Mucosa of gallbladder (tissue), 1 donor: ENCODE measurements around the gene PITX2. TPM values are rescaled to one million over a fixed set of nuclear protein-coding genes. Genes with fewer than 3 reads are reported as not detected.
A peak's percentile ranks its signal among the peaks of the same experiment; 100 is the strongest.

Experiments used
- DNase-seq: peaks from one replicate; pipeline ENCODE4 v3.0.0-alpha.2; 2020; ENCODE audit warnings: low spot score
- total RNA-seq: library from RNA; stranded (reverse); gene quantifications from one replicate; pipeline ENCODE4 v1.2.1, GENCODE V29; 2021
- donor health status: DM: no; HTN: no; CAD: no.

Gene PITX2
- 4.2 TPM for total RNA-seq

GRCh38 chr4:110622841-110623717, at the start of gene PITX2:
TSS of gene PITX2 (minus strand) at chr4:110623077. CDS start at chr4:110622460, 617 bp downstream.
- DNase-seq, result peak; percentile 88

DNA sequence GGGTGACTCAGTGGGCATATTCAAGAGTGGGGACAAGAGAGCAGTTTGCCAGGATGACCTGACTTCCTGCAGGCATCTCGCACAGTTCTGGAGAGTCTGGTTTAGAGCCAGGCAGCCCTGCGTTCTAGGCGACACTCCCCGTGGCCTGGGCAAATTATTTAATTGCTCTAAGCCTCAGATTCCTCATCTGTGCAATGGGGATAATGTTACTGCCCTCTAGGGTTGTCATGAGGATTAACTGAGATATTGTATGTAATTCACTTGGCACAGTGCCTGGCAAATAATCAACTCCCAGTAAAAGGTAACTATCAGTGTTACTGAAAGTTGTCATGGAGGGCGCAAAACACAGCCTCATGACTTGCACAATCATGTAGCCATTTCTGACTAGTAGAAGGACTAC, 48.8 kb upstream of the PITX2 start:
- no peak for DNase-seq

DNA sequence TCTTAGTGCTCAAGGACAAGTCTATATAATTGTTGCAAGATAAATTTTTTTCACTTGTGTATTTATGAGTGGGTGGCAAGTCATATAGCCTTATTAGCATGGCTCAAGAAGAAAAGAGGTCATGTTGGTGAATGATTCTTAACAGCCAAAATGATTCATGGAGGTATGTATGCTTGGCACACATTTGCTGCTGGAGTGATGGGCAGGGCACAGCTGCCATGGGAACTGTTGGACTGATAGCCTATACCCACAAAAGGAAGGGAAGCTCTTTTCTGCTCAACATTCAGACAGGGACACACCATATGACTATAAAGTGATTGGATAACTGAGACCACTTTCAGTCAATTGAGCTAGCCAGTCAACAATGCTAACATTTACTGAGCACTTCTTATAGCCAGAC, 46.8 kb upstream of the PITX2 start:
- no peak for DNase-seq

DNA sequence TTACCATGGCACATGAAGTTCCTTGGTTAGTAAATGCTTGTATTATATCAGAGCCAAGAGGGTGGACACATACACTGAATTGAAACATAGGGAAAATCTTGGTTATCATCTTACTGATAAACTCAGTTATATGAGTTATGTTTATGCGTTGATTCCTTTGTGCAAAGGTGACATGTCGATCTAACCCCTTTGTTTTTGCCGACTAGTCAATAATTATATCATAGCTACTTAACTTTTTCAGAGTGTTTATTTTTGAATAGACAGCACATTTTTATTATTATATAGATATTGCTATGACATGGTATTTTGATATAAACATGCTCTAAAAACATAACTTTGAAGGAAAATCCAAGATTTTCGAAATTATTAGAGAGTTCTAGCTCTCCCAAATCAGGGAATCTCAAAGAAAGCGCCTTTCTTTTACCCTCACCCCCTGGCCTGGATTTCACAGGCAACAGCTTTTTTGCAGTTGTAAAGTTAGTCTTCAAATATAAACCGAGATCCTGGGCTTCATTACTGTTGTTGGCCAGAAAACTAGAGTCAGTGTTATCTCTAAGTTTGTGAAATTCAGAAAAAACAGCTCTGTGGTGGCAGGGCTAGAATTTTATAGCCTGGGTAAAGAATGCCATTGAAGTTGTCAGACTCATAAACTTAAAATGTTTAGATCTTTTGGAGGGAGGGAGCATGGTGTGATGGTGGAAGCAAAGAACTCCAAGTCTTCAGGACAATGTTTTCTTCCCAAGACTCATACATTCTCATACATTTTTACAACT, 45.8 kb upstream of the PITX2 start:
- DNase-seq, result no peak

DNA sequence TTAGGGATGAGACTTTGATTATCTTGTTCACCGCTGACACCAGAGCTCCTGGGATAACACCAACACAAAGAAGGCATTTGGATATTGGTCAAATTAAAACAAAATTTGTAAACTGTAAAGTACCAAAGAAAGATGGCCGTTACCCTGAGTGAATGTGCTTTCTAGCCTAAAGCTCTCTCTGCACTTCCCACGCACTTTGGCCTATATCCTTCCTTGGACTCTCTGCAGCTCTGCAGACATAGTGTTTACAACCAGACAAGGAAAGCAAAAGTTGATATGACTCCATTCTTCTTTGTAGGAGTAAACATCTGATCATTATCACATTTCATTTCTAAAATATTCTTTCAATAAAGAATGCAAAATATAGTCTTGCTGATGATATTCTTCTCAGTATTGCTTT, 44.8 kb upstream of the PITX2 start:
- no peak for DNase-seq

GRCh38 chr4:110666030-110666429, 43.2 kb upstream of the PITX2 start:
- DNase-seq, result no peak

- no peak for DNase-seq
Measured at GRCh38 chr4:110663738-110664444, 41.0 kb upstream of the PITX2 start.

DNA sequence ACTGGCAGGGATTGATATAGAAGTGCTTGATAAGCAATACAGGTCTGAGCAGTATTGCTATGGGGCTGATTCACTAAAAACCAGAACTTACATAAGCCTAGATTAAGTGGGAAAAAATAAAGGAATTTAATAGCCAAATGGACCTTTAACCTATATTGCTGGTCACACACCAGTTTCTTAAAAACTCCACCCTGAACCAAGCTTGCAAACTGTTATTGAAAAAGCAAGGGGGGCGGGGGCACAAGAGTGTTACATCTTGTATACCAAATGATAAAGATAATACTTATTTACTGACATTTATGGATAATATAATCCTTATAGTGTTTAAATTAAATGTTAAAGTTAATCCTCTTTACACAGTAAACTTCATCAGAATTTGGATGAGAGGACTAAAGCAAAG, 40.3 kb upstream of the PITX2 start:
- DNase-seq, result no peak

DNA sequence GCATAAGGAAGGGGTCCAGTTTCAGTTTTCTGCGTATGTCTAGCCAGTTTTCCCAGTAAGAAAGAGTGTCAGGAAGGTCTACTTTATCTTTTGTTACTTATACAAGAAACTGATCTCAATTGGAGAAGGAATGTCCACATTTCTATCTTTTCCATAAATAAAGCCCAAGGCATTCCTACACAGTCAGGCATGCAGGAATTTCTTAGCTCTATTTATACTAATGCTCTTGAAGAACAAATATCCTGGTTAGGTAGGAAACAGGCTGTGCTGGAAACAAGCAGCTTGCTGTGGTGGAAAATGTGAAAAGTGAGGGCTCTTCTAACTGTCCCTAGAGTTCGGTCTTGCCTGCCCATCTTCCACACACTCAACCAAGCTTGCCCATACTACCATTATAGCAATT, 37.9 kb upstream of the PITX2 start:
- DNase-seq, result no peak

DNA sequence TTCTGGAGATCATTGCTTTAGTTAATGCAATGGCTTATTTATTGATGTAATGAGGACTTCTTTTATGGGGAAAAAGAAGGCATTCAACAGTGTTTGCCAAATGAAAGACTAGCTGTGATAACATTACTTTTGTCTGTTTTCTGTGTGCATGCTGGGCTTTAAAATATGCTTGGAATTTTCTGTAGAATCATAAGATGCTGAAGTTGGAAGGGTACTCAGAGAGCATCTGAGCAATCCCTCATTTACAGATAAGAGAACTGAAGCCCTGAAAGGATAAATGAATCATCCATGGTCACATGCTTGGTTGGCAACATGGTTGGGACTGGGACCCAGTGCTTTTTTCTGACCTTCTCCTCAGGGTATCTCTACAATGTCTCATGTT, 31.4 kb upstream of the PITX2 start:
- DNase-seq, result no peak

DNA sequence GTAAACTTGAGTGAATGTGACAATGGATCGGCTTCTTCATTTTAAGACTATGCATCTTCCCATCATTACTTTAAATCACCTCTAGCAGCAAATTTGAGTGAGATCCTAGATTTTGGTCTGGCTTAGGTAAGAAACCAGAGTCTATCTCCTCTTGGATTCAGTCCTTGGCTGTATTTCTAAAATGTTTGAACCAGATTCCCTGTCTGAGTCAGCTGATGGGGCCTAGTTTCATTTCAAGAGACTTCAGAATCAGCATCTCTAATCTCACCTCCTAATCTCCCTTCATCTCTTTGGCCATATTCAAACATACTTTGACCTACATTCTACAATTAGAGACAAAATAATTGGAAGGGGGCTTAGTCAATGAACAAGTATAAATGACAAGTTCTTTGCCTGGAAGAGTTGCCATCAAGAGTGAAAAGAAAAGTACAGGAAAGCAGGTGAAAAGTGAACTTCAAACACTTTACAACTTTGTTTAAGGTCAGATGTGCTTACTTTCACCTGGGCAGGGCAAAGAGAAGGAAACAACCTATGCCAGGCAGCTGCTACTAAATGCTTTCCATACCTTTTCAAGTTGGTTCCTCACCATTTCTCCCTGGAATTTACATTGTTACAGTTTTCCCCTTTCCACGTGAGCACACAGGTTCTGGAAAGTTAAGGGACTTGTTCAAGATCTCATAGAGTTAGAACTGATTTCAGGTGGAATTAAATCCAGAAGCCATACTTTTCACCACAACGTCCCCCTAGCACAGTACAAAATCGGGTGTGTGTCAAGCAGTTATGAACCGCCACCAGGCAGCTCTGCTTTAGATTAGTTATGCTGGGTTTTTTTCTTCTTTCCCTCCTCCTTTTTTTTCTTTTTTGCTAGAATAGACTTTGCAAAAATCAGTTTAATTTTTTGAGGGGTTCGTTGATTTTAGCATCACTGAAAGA, 30.7 kb upstream of the PITX2 start:
- DNase-seq, result no peak

DNA sequence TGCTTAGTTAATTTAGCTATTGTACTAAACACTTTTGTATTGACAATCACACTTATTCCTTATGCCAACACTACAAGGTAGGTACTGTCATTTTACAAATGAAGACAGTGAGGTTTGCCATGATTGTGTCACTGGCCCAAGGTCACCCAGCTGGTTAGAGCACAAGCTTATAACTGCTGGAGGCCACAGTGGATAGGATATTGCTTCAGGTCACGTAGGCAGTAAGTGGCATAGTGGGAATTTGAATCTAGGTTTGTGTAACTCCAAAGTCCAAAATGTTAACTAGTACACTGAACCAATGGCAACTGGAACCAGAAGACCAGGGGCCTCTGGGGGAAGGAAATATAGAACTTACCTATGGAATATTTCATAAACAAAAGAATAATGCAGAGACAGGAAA, 21.1 kb upstream of the PITX2 start:
- DNase-seq, result no peak

DNA sequence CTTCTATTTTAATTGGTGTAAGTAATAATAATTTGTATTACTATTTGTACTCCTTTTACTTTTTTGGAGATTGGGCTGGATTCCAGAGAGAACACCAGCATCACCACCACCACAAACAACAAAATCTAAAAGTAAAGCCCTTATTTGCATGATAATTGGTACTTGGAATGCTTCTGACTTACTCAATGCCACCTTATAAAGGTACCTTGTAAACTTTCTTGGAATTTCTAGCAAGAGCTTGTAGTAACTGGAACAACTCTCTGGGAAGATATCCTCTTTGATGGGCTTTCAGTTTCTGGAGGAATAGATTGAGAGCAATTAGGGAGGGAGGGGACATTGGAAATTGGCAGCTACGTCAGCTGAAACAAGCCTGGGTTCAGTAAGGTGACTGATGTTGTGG, 20.2 kb upstream of the PITX2 start:
- no peak for DNase-seq

DNA sequence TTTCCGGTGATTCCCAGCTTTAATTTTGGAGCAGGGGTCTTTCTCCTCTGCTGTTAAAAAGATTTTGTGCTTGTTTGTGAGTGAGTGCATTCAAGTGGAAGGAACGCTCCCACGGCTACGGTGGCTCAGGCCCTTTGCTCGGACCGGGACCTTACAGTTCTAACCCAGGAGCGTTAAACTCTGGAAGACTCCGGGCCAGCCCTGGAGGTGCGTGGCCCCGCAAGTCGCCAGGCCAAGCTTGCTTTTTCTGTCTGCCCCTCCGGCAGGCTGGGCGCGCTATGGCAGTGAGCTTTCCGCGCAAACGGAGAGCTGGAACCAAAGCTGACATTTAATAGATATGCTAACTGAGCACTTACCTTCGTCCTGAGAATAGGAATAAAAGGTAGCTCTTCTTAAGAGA, 18.3 kb upstream of the PITX2 start:
- DNase-seq, result no peak

DNA sequence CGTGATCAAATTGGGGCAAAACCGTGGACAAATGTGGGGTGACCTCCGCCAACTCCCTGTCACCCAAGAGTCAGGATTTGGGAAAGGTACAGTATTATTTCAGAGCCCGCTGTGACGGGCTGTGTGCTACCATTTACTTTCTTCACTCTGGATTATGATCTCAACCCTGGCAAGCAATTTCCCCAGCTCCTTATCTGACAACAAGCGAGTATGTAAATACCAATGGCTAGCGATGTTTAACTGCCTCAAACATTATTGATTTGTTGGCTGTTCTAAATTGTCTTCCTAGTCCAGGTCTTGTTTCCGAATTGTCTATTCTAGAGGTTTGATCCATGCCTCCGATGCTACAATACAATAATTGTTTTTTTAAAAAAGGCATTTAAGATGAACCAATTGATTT, 17.7 kb upstream of the PITX2 start:
- DNase-seq, result no peak

DNA sequence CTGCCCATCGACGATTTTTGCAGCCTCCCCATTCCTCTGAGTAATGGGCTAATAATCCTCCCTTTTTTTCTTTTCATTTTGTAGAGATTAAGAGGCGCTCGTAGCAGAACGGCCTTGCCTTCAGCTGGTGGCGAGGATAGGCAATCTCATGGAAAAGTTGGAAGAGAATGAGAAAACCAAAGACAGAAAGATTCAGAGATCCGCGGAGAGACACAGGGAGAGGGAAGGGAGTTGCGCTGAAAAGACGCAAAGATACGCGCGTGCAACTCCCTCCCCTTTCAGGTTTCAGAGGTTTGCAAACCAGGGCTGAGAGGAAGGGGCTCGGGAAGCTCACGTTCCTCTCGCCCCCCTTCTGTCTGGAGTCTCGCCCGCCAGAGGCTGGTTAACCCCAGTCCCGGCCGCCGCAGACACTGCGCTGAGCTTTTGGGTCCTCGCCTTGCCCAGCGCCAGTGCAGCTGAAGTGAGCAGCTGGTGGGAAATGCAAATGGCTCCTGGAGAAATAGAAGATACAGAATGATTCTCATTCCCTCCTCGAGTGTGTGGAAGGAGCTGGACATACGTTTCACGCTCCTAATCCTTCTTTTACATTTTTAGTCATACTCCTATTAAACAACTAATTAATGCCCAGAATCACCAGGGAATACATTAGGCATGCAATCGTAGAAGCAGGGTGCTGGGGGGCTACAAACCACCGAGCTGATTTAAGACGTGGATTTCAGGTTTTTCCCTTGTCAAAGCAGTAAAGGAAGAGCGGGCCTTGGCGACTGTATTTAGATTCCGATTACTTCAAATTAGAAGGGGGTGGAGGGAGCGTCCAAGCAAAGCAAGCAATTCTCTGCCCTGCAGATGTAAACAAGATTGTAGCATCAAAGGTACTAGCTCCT, 16.6 kb upstream of the PITX2 start:
- DNase-seq, result no peak

DNA sequence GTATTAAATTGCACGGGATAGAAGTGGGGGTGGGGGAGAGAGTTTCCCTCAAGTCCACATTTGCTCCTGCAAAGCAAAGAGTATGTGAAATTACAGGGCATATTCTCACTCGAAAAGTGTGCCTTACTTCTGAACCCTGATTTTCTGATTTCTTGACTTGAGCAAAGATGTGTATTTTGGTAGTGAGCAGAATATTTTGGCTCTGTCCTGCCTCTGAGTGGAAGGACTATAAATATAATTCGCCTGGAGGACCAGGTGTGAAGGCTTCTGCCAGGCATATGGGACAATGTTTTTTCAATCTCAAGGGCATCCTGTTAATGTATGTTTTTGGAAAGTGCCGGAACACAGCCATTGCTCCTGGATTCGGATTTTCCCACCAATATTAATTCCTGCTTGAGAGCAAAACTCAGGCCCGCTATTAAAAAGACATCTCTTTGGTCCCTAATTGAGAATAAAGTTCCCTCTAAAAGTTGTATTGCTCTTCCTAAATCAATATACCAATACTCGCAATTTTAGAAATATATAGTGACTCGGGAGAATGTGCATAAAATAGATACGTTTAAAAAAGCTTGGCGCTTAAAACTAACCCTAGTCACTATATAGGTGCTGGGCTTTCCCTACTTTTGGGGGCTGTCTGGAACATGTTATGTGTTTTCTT, 15.3 kb upstream of the PITX2 start:
- DNase-seq, result no peak

DNA sequence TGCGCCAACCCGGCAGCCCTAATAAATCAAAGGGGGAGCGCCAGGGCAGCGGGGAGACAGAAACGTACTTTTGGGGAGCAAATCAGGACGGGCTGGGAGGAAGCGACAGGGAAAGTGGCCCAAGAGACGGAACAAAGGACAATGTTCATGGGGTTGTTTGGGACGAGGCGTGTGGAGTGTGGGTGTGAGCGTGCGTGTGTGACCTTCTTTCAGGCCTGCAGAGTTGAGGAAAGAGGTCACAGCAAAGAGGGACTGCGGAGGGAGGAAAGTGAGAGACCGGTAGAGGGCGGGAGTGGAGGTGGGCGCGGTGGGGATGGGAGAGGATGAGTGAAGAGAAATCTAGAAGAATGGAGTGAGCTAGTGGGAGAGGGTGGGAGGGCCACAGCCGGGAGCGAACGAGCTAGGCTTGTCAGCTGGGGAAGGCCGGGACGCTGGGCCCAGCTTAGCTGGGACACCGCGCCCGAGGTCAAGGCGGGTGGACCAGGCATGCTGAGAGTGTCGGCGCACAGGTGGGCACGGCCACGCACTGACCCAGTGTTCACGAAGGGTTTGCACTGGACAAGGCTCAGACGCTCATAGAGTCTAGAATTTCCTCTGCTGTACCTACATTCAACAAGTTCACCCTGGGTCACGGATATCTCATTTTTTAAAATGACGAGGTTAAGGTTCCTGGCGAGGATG, 14.7 kb upstream of the PITX2 start:
- no peak for DNase-seq

GRCh38 chr4:110636680-110637407, 14.0 kb upstream of the PITX2 start:
- DNase-seq, result peak; percentile 54
